GM10266 (cell line): Measurements from ENCODE around the gene CYP26A1.

Experiments
- DNase-seq: peaks from one replicate; pipeline ENCODE4 v3.0.0; 2012; ENCODE audit errors: extremely low spot score
- CTCF ChIP-seq: IDR thresholded peaks from 2 replicates; pipeline ENCODE4 v1.5.1; 2012; ENCODE audit warnings: mild to moderate bottlenecking, low read depth; ENCODE audit not compliant: control insufficient read depth, insufficient read depth; ENCODE audit errors: missing control alignments

CYP26A1 gene

DNA sequence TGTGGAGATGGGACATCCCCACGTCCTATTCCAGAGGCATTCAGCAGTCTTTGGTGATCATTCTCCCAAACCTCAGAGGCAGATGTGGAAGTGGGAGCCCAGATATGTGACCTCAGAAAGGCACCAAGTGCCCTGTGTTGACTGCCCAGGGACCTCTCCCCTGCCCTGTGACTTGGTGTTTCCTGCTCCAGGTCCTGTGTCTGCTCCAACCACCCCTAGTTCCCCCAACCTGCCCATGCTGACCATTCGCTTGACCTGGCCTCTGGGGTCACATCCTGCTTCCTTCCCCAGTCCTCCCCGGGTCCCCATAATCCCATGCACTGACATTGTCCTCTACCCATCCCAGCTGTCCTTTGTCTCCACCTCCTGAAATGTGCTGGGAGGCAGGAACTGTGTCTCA is 7.6 kb downstream of the CYP26A1 start:
- no peak for TF ChIP-seq CTCF
- DNase-seq = no peak

- no peak for TF ChIP-seq CTCF
- DNase-seq = no peak
These were observed 8.1 kb downstream of the CYP26A1 start for GRCh38 chr10:93081834-93082233.

- DNase-seq = no peak
- TF ChIP-seq CTCF = no peak
These were observed 10.2 kb downstream of the CYP26A1 start for GRCh38 chr10:93083743-93084539.

GRCh38 chr10:93085272-93085859 is 11.7 kb downstream of the CYP26A1 start:
- no peak for TF ChIP-seq CTCF
- no peak for DNase-seq

DNA sequence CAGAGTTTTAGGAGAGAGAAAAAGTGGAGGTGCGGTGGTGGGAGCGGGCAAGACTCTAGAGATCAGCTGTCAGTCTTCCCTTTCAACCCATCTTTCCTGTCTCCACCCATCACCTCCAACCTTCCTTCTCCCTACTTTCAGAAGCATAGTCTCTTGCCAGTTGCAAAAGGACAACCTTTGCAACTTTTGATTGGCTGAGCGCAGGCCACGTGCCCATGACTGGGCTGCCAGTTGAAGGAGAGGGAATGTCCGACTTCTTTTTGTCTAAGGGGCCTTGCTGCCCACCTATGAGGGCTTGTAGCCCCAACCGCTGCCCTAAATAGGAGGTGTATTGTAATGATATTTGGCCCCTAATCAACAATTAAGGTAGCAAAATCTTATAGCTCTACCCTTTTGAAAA is 12.6 kb downstream of the CYP26A1 start:
- no peak for TF ChIP-seq CTCF
- no peak for DNase-seq

- TF ChIP-seq CTCF = no peak
- DNase-seq = no peak
These were observed 14.2 kb downstream of the CYP26A1 start for GRCh38 chr10:93087846-93088245.

- no peak for DNase-seq
- TF ChIP-seq CTCF = no peak
These were observed 14.8 kb downstream of the CYP26A1 start for GRCh38 chr10:93088466-93088865.
